Large intestine (tissue), 3 donors: ENCODE measurements around the gene OR6F1. TPM values are rescaled to one million over a fixed set of nuclear protein-coding genes. Genes with fewer than 3 reads are reported as not detected.
"Not testable (repeated sequence)": the region's sequence is repeated elsewhere in the genome, so short reads cannot be mapped to it uniquely, and the experiment has no call there.

Experiments
- DNase-seq, 2 donors: peaks; one replicate each; pipeline versions ENCODE4 v3.0.0 to v3.0.0-alpha.2; 2013
- H3K27ac ChIP-seq: one replicate; pipeline ENCODE4 v1.5.1; 2013; ENCODE audit warnings: low read length
- H3K27me3 ChIP-seq: 2 replicates; pipeline ENCODE4 v1.6.1; 2013; ENCODE audit warnings: low read length; ENCODE audit not compliant: control insufficient read depth, insufficient read depth
- H3K36me3 ChIP-seq: 2 replicates; pipeline ENCODE4 v1.6.1; 2013; ENCODE audit warnings: low read length; ENCODE audit not compliant: control insufficient read depth, insufficient read depth
- H3K4me1 ChIP-seq: one replicate; pipeline ENCODE4 v1.6.1; 2013; ENCODE audit warnings: low read length; ENCODE audit not compliant: control insufficient read depth, insufficient read depth
- H3K4me3 ChIP-seq: one replicate; pipeline ENCODE4 v1.5.1; 2013; ENCODE audit warnings: low read length
- H3K9me3 ChIP-seq: one replicate; pipeline ENCODE4 v1.6.1; 2013; ENCODE audit warnings: mild to moderate bottlenecking, low read depth, low read length, moderate library complexity; ENCODE audit not compliant: control insufficient read depth
- WGBS: methylation state at CpG from one replicate; pipeline ENCODE4 v1.1.5; 2013; ENCODE audit warnings: low lambda C conversion rate; ENCODE audit not compliant: insufficient coverage; 5-methylcytosine and 5-hydroxymethylcytosine counted together
- polyA plus RNA-seq: library from polyadenylated mRNA; unstranded; fragments of 120-200 nt; gene quantifications from one replicate; pipeline ENCODE4 v1.2.1, GENCODE V29; 2013

OR6F1 gene
- polyA plus RNA-seq, 1 donor, result not detected

DNA sequence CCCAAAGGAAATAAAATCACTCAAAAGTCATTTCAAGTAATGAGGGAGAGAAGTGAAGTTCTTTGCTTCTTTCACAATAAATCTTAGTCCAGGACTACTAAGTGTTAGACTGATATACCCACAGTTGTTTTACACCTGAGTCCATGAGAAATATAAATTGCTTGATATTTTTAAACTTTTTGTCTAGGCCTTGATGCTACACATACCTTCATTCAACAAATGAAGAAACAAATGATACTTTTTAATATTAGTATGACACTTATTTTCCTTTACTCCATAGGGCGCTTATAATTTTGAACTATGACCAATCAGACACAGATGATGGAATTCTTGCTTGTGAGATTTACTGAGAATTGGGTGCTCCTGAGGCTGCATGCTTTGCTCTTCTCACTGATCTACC, 21.9 kb upstream of the OR6F1 start, which contains the start of gene OR14K1:
OR14K1 (plus strand) TSS at position 301 of the 400 bp plus-strand sequence; CDS start at position 301, 0 bp downstream.
- Histone ChIP-seq H3K4me3 (no peak within 1 kb of the TSS), H3K36me3 (no peaks in the 10 kb centered on the region), H3K9me3 (peaks cover 4% of the 10 kb centered on the region), H3K4me1 (no peaks in the 10 kb centered on the region), H3K27ac (no peak within 1 kb of the TSS), H3K27me3 (no peaks in the 10 kb centered on the region)
- no peak for DNase-seq
- no CpG with 5 or more reads among the region's 1 CpG for WGBS

DNA sequence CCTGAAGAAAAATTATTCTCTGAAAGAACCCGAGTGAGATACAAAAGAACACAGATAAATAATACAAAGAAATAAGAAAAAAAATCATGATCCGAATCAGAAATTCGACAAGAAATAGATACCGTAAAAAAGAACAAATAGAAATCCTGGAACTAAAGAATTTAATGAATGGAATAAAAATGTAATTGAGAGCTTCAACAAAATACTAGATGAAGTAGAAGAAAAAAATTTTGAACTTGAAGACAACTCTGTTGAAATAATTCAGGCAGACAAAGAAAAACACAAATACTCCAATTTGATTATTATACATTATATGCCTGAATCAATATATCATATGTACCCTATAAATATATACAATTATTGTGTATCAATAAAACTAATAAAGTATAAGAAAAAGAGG, 4.8 kb upstream of the OR6F1 start:
- H3K27me3 ChIP-seq, result no peaks in the 10 kb centered on the region
- no peaks in the 10 kb centered on the region for H3K36me3 ChIP-seq
- no peak overlapping the region for H3K4me3 ChIP-seq
- H3K27ac ChIP-seq, result no peak overlapping the region
- no peak for DNase-seq
- WGBS, result 93% methylated on average over 4 of the region's 4 CpGs
- no peaks in the 10 kb centered on the region for H3K9me3 ChIP-seq
- H3K4me1 ChIP-seq, result no peaks in the 10 kb centered on the region

DNA sequence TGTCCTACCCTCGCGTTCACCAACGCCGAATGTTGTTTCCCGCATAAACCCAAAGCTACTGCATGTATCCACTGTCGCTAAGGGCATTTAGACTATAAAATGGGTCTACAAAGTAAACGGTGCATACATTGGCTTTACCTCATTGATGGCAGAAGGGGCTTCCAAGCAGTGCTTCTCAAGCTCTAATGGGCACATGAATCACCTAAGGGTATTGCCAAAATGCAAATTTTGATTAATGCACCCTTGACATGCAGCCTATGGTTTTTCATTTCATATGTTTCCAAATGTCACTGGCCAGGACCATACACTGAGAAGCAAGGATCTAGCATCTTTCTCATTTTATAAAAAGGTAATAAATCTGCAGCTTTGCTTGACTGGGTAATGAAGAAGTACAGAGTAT, 2.7 kb downstream of the OR6F1 start:
- Histone ChIP-seq H3K4me1 (no peaks in the 10 kb centered on the region), H3K4me3 (no peak overlapping the region), H3K9me3 (no peaks in the 10 kb centered on the region), H3K27me3 (no peaks in the 10 kb centered on the region), H3K36me3 (no peaks in the 10 kb centered on the region), H3K27ac (no peak overlapping the region)
- WGBS, result 100% methylated on average over 2 of the region's 7 CpGs
- no peak for DNase-seq

DNA sequence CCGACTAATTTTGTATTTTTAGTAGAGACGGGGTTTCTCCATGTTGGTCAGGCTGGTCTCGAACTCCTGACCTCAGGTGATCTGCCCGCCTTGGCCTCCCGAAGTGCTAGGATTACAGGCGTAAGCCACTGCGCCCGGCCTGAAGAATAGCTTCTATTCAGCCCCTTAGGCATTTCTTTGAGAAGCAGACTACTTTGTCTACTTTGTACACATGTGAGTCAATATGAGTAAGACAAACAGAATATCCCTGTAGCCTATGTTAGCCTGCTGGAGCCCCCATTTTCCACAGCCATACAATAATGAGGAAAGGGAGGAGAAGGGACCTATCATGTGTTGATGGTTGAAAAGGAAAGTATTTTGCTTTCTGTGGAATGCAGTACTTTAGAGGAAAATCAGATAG, 5.8 kb downstream of the OR6F1 start:
- H3K27ac ChIP-seq, H3K4me3 ChIP-seq, DNase-seq, H3K27me3 ChIP-seq, H3K36me3 ChIP-seq, H3K9me3 ChIP-seq, H3K4me1 ChIP-seq: not testable (repeated sequence)
- WGBS, result no CpG with 5 or more reads among the region's 8 CpGs

DNA sequence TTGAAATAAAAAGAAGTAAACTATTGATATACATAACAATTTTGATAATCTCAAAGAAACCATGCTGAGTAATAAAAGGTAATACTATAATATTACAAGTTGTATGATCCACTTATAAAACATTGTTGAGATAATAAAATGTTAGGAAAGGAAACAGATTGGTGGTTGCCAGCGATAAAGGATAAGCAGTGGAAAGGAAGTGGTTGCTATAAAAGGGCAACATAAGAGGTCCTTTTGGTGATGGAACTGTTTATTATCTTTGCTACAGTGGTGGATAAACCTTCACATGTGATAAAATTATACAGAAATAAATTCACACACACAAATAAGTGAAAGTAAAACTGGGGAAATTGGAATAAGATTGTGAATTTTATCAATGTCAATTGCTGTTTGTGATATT, 15.1 kb downstream of the OR6F1 start:
- 80% methylated on average over 1 of the region's 1 CpG for WGBS
- H3K27ac ChIP-seq, result no peak overlapping the region
- no peak overlapping the region for H3K4me3 ChIP-seq
- no peaks in the 10 kb centered on the region for H3K27me3 ChIP-seq
- no peaks in the 10 kb centered on the region for H3K36me3 ChIP-seq
- H3K4me1 ChIP-seq, result no peaks in the 10 kb centered on the region
- H3K9me3 ChIP-seq, result peaks cover 3% of the 10 kb centered on the region
- DNase-seq, result no peak

DNA sequence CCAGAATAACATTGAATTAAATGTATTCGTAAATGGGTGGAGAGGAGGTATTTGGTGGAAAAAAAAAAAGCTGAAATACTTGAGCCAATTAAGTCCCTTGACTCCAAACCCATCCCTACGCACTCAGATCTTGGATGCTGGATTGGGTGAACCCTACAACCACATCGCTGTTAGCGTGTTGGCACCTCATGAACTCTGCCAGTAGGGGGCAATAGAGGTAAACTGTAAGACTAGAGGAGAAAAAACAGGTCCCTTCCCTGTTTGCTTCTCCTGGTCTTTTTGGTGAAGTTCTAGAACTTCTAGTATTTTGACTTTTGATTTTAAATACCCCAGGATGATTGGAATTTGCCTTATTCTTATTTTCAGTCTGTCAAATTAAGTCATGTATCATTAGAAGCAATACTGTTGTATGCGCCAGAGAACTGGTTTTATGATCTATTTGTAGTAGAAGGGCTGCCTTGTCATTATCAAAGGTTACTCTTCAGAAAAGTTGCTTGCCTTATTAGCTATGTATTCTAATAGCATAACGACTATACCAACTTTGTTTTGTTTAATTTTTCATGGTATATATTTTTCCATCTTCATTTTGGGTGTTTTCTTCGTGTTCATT, 35.1 kb downstream of the OR6F1 start:
- Histone ChIP-seq H3K36me3 (no peaks in the 10 kb centered on the region), H3K4me1 (no peaks in the 10 kb centered on the region), H3K27me3 (no peaks in the 10 kb centered on the region), H3K9me3 (no peaks in the 10 kb centered on the region), H3K27ac (no peak overlapping the region), H3K4me3 (no peak overlapping the region)
- 32% methylated on average over 4 of the region's 7 CpGs for WGBS
- peak in 1 of 2 donors; percentile 5 for DNase-seq

DNA sequence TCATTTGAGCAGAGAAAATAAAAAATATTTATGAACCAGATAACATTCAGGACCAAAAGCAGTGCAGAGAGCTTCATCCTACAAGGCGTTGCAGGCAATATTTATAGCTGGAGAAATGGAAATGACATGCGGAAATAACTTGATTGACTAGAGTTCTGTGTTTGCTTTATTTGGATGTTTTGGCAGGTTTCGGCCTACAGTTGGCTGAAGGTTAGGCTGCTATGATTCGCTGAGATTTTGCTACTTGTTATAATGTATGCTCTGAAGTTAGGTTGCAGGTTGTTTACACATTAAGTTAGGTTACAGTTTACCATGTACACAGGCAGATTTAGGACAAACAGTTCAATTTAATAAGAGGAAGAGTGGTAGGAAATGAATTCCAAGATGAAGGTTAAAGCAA, 36.3 kb downstream of the OR6F1 start:
- H3K4me1 ChIP-seq, result no peaks in the 10 kb centered on the region
- 86% methylated on average over 2 of the region's 4 CpGs for WGBS

DNA sequence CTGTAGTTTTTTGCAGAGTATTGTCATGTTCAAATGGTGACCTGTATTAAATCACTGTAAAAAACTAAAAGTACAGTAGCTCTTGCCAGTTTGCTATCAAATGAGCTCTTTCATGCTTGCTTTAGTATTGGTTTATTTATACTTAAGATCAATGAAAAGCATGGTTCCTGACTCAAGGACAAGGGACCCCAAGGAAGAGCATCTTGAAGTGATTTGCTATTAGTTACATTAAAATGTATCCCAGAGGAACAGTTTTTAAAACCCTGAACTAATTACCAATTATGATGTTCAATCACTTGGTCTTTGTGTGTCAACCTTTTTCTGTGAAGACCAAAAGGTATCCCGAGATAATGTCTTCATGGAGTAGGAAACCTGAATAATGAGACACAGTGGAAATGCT, 36.8 kb downstream of the OR6F1 start, which contains the start of gene OR13G1:
OR13G1 (minus strand) TSS at position 101 of the 400 bp plus-strand sequence. CDS start 6,698 bp downstream, outside the sequence.
- no peak for DNase-seq
- no peaks in the 10 kb centered on the region for H3K9me3 ChIP-seq
- 80% methylated on average over 1 of the region's 1 CpG for WGBS
- no peaks in the 10 kb centered on the region for H3K4me1 ChIP-seq
- no peaks in the 10 kb centered on the region for H3K36me3 ChIP-seq
- H3K27ac ChIP-seq, result no peak within 1 kb of the TSS
- H3K27me3 ChIP-seq, result no peaks in the 10 kb centered on the region
- H3K4me3 ChIP-seq, result no peak within 1 kb of the TSS

More for the DNA sequence above, 36.3 kb downstream of the OR6F1 start:
- DNase-seq, result peak in 1 of 2 donors; percentile 0
- Histone ChIP-seq H3K9me3 (no peaks in the 10 kb centered on the region), H3K27ac (no peak overlapping the region), H3K4me3 (no peak overlapping the region), H3K27me3 (no peaks in the 10 kb centered on the region), H3K36me3 (no peaks in the 10 kb centered on the region)

DNA sequence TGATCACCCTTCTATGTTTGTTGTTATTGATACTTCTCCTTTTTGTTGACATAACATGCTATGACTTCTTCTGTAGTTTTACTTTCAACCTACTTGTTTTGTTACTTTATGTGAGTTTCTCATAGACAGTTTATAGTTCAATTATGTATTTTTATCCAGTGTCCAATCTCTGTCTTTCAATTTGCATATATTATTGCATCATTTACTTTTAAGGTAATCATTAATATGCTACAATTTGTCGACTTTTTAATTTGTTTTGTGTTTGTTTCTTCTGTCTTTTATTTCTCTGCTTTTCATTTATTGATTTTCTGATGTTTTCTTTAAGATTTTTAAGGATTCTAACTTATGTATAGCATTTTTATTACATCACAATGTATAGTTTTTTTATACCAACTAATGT, 47.2 kb downstream of the OR6F1 start:
- no peaks in the 10 kb centered on the region for H3K4me1 ChIP-seq
- H3K36me3 ChIP-seq, result no peaks in the 10 kb centered on the region
- no peak for DNase-seq
- no peak overlapping the region for H3K4me3 ChIP-seq
- no peaks in the 10 kb centered on the region for H3K27me3 ChIP-seq
- H3K9me3 ChIP-seq, result no peaks in the 10 kb centered on the region
- 50% methylated on average over 1 of the region's 1 CpG for WGBS
- no peak overlapping the region for H3K27ac ChIP-seq
